ENCODE results near the gene ST3GAL4. TPM values are rescaled to one million over a fixed set of nuclear protein-coding genes. Genes with fewer than 3 reads are reported as not detected.

ST3GAL4 gene
- total and polyA plus RNA-seq, 10 of the 15 experiments (the other 5 are each of a cell fraction or from before 2014, with no cell fraction given) = 3.8 to 8.1 (median 6.5) TPM; not detected in 2

- peak overlapping the region; percentile 46 for H3K4me2 ChIP-seq (ENCODE audit: control insufficient read depth, insufficient read depth)
- RAD21 ChIA-PET (ENCODE audit: unreplicated experiment) = interaction anchor here (0.7 to 3.0 kb wide), 20 partner anchors 8 to 679 kb away, joined by 3 to 36 read pairs (median 4); partner anchors contain the start of gene ST3GAL4
- no TSS peak for BruUV-seq (replicated peaks)
- WGBS (ENCODE audit: insufficient coverage, insufficient replicate concordance, low lambda C conversion rate, missing lambda C conversion rate) = 14% methylated on average over 14 of the region's 14 CpGs
- peak; percentile 35 for FAIRE-seq
- ATAC-seq = peak; percentile 86
- intact Hi-C loops (cut with micrococcal nuclease; ENCODE audit: unreplicated experiment) (loop anchor here (2.0 to 10.0 kb wide), 5 partner anchors 43 to 673 kb away; partner anchors contain the start of gene ST3GAL4), in situ Hi-C loops (cut with MboI) (no loop called here)
- H3K27ac ChIP-seq (ENCODE audit: control insufficient read depth, insufficient read depth) = peak overlapping the region; percentile 61
- no peak overlapping the region for H3K9ac ChIP-seq (ENCODE audit: control insufficient read depth, insufficient read depth, low read length)
- peaks cover 6% of the 10 kb centered on the region for H3K79me2 ChIP-seq (ENCODE audit: control insufficient read depth, insufficient read depth, low read length)
- peak; percentile 60 for DNase-seq (ENCODE audit: low read depth, low spot score)
- H4K20me1 ChIP-seq (ENCODE audit: control insufficient read depth, insufficient read depth) = no peaks in the 10 kb centered on the region
- CTCF ChIA-PET = interaction anchor here (0.6 to 10.0 kb wide), 29 partner anchors 9 to 763 kb away, joined by 3 to 232 read pairs (median 6); partner anchors contain the start of gene ST3GAL4
- no peaks in the 10 kb centered on the region for H3K27me3 ChIP-seq (replicated peaks in 1 of 2; ENCODE audit: control insufficient read depth in 2 of 2, insufficient read depth in 2 of 2, low read length in 1 of 2)
- H2AFZ ChIP-seq (ENCODE audit: control insufficient read depth, low read depth, low read length) = no peak overlapping the region
- H3K4me3 ChIP-seq = no peak overlapping the region
- peaks cover 36% of the 10 kb centered on the region for H3K4me1 ChIP-seq (ENCODE audit: control insufficient read depth, insufficient read depth, low read length)
- no peaks in the 10 kb centered on the region; the same call in none of the 3 replicates for H3K9me3 ChIP-seq (replicated peaks; ENCODE audit: control insufficient read depth, insufficient read depth, low read length)
- SMC1A ChIA-PET (ENCODE audit: uncharacterized antibody, unreplicated experiment) = interaction anchor here (1.0 to 6.5 kb wide), 20 partner anchors 7 to 259 kb away, joined by 3 to 78 read pairs (median 5); partner anchors contain the start of genes DCPS and ST3GAL4
- POLR2A ChIA-PET = interaction anchor here (0.6 to 1.7 kb wide), 4 partner anchors 12 to 169 kb away, joined by 3 to 5 read pairs (median 5); no protein-coding TSS in a partner anchor
- H3K36me3 ChIP-seq (ENCODE audit: control insufficient read depth in 2 of 2, insufficient read depth in 2 of 2, low read length in 1 of 2) = peaks cover 1 to 19% of the 10 kb centered on the region in 2 experiments
- no peak for TF ChIP-seq GATAD2B (conservative IDR thresholded peaks at IDR 0.05; ENCODE audit: low read depth)
- no peak for TF ChIP-seq HDAC2 (IDR thresholded peaks at IDR 0.05)
- TF ChIP-seq CHD1 (IDR thresholded peaks at IDR 0.05; ENCODE audit: low read depth, low read length) = no peak
- no peak for TF ChIP-seq BCL3 (IDR thresholded peaks at IDR 0.05; ENCODE audit: borderline replicate concordance, insufficient read depth, low read depth, low read length, poor library complexity, severe bottlenecking)
- 0 out of 2 replicates have a peak, but pooled peaks have one; percentile 10 for TF ChIP-seq CREB1 (IDR thresholded peaks at IDR 0.05; ENCODE audit: low read depth)
- TF ChIP-seq ETV6 (conservative IDR thresholded peaks at IDR 0.05 in 1 of 2, IDR thresholded peaks at IDR 0.05 in 1 of 2; ENCODE audit: borderline replicate concordance in 1 of 2, low read depth in 1 of 2) = peak in 1 of 2 experiments; percentile 20; a peak in 1 of 4 replicates
- 0 out of 2 replicates have a peak, but pooled peaks have one; percentile 15 for TF ChIP-seq PAX5 (IDR thresholded peaks at IDR 0.05; ENCODE audit: borderline replicate concordance, low read depth, low read length)
- no peak for TF ChIP-seq ZNF274 (IDR thresholded peaks at IDR 0.05; ENCODE audit: insufficient read depth, insufficient read length)
- TF ChIP-seq TCF12 (IDR thresholded peaks at IDR 0.05; ENCODE audit: low read depth, low read length) = peak; percentile 18; the same call in 1 of the 2 replicates
- no peak for TF ChIP-seq PML (IDR thresholded peaks at IDR 0.05; ENCODE audit: low read length)
- peak; percentile 64 for TF ChIP-seq ZNF217 (IDR thresholded peaks at IDR 0.05)
- 0 out of 2 replicates have a peak, but pooled peaks have one; percentile 26 for TF ChIP-seq PKNOX1 (IDR thresholded peaks at IDR 0.05)
- no peak for TF ChIP-seq CUX1 (IDR thresholded peaks at IDR 0.05; ENCODE audit: insufficient replicate concordance, low read depth, low read length)
- TF ChIP-seq SMARCA5 (IDR thresholded peaks at IDR 0.05) = peak; percentile 64; the same call in 1 of the 2 replicates
- TF ChIP-seq FOXK2 (IDR thresholded peaks at IDR 0.05) = no peak
These were observed 43.8 kb upstream of the ST3GAL4 start for GRCh38 chr11:126311401-126312291.

All from GM12878 (cell line).